ENCODE data around the gene MBOAT1.

The MBOAT1 gene

GRCh38 chr6:20213271-20213798, 1.1 kb upstream of the MBOAT1 start:
- Histone ChIP-seq H3K36me3 (ENCODE audit: control insufficient read depth in 1 of 2, insufficient read depth in 2 of 2, low read length in 2 of 2) (no peaks in the 10 kb centered on the region), H3K9me3 (ENCODE audit: control insufficient read depth in 1 of 2, low read length in 2 of 2) (no peaks in the 10 kb centered on the region), H3K27ac (ENCODE audit: low read length) (peak overlapping the region; percentile 96), H3K4me3 (ENCODE audit: low read depth in 1 of 2, low read length in 2 of 2) (peak overlapping the region; percentile 76 to 90), H3K27me3 (ENCODE audit: low read depth, low read length) (no peaks in the 10 kb centered on the region), H3K4me1 (ENCODE audit: control insufficient read depth in 1 of 2, insufficient read depth in 2 of 2, low read length in 2 of 2) (peaks cover 15 to 19% of the 10 kb centered on the region in 2 donors)

GRCh38 chr6:20211941-20212391, 303 bp downstream of the MBOAT1 start:
- H3K4me1 ChIP-seq (ENCODE audit: control insufficient read depth in 1 of 2, insufficient read depth in 2 of 2, low read length in 2 of 2) = peaks cover 13 to 15% of the 10 kb centered on the region in 2 donors
- H3K36me3 ChIP-seq (ENCODE audit: control insufficient read depth in 1 of 2, insufficient read depth in 2 of 2, low read length in 2 of 2) = no peaks in the 10 kb centered on the region
- peak overlapping the region; percentile 76 to 90 for H3K4me3 ChIP-seq (ENCODE audit: low read depth in 1 of 2, low read length in 2 of 2)
- no peaks in the 10 kb centered on the region for H3K9me3 ChIP-seq (ENCODE audit: control insufficient read depth in 1 of 2, low read length in 2 of 2)
- peak overlapping the region; percentile 81 for H3K27ac ChIP-seq (ENCODE audit: low read length)
- H3K27me3 ChIP-seq (ENCODE audit: low read depth, low read length) = no peaks in the 10 kb centered on the region

GRCh38 chr6:20211037-20211940, 980 bp downstream of the MBOAT1 start:
- Histone ChIP-seq H3K4me1 (ENCODE audit: control insufficient read depth in 1 of 2, insufficient read depth in 2 of 2, low read length in 2 of 2) (peaks cover 15 to 18% of the 10 kb centered on the region in 2 donors), H3K27ac (ENCODE audit: low read length) (peak overlapping the region; percentile 81), H3K36me3 (ENCODE audit: control insufficient read depth in 1 of 2, insufficient read depth in 2 of 2, low read length in 2 of 2) (no peaks in the 10 kb centered on the region), H3K4me3 (ENCODE audit: low read depth in 1 of 2, low read length in 2 of 2) (peak overlapping the region; percentile 76 to 90), H3K27me3 (ENCODE audit: low read depth, low read length) (no peaks in the 10 kb centered on the region), H3K9me3 (ENCODE audit: control insufficient read depth in 1 of 2, low read length in 2 of 2) (no peaks in the 10 kb centered on the region)

GRCh38 chr6:20210158-20210557, 2.1 kb downstream of the MBOAT1 start:
- Histone ChIP-seq H3K9me3 (ENCODE audit: control insufficient read depth in 1 of 2, low read length in 2 of 2) (no peaks in the 10 kb centered on the region), H3K4me3 (ENCODE audit: low read depth in 1 of 2, low read length in 2 of 2) (no peak overlapping the region), H3K27ac (ENCODE audit: low read length) (no peak overlapping the region), H3K27me3 (ENCODE audit: low read depth, low read length) (no peaks in the 10 kb centered on the region), H3K36me3 (ENCODE audit: control insufficient read depth in 1 of 2, insufficient read depth in 2 of 2, low read length in 2 of 2) (no peaks in the 10 kb centered on the region), H3K4me1 (ENCODE audit: control insufficient read depth in 1 of 2, insufficient read depth in 2 of 2, low read length in 2 of 2) (peaks cover 15 to 18% of the 10 kb centered on the region in 2 donors)

DNA sequence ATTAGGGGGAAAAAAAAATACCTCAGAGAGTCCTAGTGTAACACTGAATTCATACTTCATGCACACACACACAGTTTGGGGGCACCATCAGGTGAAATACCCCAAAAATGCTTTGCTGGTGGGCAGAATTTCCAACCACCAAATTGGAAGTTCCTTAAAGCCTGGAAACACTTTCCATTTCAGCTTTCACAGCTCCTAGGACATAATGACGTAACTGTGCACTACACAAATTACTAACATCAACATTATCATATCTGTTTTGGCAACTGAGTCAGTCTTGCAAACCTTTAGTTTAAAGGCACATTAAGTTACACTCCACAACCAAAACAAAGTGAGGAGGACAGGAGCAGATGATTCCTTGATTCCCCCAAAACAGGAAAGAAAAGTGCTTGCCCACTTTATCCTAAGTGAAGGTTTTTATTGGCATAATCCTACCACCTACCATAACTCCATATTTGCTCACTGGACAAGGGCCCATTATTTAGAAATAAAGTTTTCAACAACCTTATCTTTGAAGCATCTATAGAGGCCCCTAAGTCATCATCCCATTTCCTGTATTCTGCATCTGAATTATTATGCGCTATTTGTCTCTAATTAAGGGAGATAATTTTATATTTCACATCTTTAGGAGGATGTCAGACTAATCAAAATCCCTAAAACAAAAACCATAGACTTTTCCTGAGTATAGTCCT, 3.4 kb downstream of the MBOAT1 start:
- H3K9me3 ChIP-seq (ENCODE audit: control insufficient read depth in 1 of 2, low read length in 2 of 2) = no peaks in the 10 kb centered on the region
- no peaks in the 10 kb centered on the region for H3K36me3 ChIP-seq (ENCODE audit: control insufficient read depth in 1 of 2, insufficient read depth in 2 of 2, low read length in 2 of 2)
- no peak overlapping the region for H3K27ac ChIP-seq (ENCODE audit: low read length)
- H3K4me1 ChIP-seq (ENCODE audit: control insufficient read depth in 1 of 2, insufficient read depth in 2 of 2, low read length in 2 of 2) = peaks cover 15 to 30% of the 10 kb centered on the region in 2 donors
- H3K4me3 ChIP-seq (ENCODE audit: low read depth in 1 of 2, low read length in 2 of 2) = no peak overlapping the region
- no peaks in the 10 kb centered on the region for H3K27me3 ChIP-seq (ENCODE audit: low read depth, low read length)

DNA sequence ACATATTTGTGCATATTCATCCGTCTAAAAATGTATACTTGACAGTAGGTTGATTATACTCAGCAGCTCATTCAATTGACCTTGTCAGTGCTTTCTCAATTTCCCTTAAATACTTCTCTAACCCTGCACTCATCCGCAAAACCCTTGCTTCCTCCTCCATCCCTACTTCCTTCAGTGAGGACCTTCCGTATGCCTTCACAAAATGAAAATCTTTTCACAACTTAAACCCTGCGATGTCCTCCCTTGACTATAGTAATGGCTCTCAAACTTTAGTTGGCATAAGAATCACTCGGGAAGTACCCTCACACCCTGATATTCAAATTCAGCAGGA, 5.2 kb downstream of the MBOAT1 start:
- H3K4me1 ChIP-seq (ENCODE audit: control insufficient read depth in 1 of 2, insufficient read depth in 2 of 2, low read length in 2 of 2) = peaks cover 16 to 37% of the 10 kb centered on the region in 2 donors
- H3K9me3 ChIP-seq (ENCODE audit: control insufficient read depth in 1 of 2, low read length in 2 of 2) = no peaks in the 10 kb centered on the region
- H3K27ac ChIP-seq (ENCODE audit: low read length) = no peak overlapping the region
- peak overlapping the region in 1 of 2 donors; percentile 26 for H3K4me3 ChIP-seq (ENCODE audit: low read depth in 1 of 2, low read length in 2 of 2)
- H3K27me3 ChIP-seq (ENCODE audit: low read depth, low read length) = no peaks in the 10 kb centered on the region
- no peaks in the 10 kb centered on the region for H3K36me3 ChIP-seq (ENCODE audit: control insufficient read depth in 1 of 2, insufficient read depth in 2 of 2, low read length in 2 of 2)

GRCh38 chr6:20205722-20206161, 6.5 kb downstream of the MBOAT1 start:
- Histone ChIP-seq H3K4me1 (ENCODE audit: control insufficient read depth in 1 of 2, insufficient read depth in 2 of 2, low read length in 2 of 2) (peaks cover 16 to 37% of the 10 kb centered on the region in 2 donors), H3K27me3 (ENCODE audit: low read depth, low read length) (no peaks in the 10 kb centered on the region), H3K4me3 (ENCODE audit: low read depth in 1 of 2, low read length in 2 of 2) (no peak overlapping the region), H3K36me3 (ENCODE audit: control insufficient read depth in 1 of 2, insufficient read depth in 2 of 2, low read length in 2 of 2) (no peaks in the 10 kb centered on the region), H3K27ac (ENCODE audit: low read length) (no peak overlapping the region), H3K9me3 (ENCODE audit: control insufficient read depth in 1 of 2, low read length in 2 of 2) (no peaks in the 10 kb centered on the region)

DNA sequence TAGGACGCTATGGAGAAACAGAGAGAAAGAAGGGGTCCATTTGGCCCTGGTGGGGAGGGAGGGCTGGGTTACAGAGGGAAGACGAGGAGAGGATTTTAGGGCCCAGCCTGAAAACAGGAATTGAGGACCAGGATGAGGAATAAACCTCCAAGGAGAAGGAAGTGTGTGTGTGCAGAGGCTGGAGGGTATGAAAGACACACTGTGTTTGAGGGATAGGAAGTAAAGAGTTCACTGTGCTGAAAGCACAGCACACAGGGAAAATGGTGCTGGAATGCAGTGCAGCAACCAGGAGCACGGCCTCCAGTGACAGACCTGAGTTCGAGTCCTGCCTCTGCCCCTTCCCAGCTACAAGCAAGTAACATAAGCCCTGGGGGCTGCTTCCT, 7.8 kb downstream of the MBOAT1 start:
- no peak overlapping the region for H3K4me3 ChIP-seq (ENCODE audit: low read depth in 1 of 2, low read length in 2 of 2)
- peaks cover 16 to 31% of the 10 kb centered on the region in 2 donors for H3K4me1 ChIP-seq (ENCODE audit: control insufficient read depth in 1 of 2, insufficient read depth in 2 of 2, low read length in 2 of 2)
- no peaks in the 10 kb centered on the region for H3K36me3 ChIP-seq (ENCODE audit: control insufficient read depth in 1 of 2, insufficient read depth in 2 of 2, low read length in 2 of 2)
- peak overlapping the region; percentile 62 for H3K27ac ChIP-seq (ENCODE audit: low read length)
- H3K27me3 ChIP-seq (ENCODE audit: low read depth, low read length) = no peaks in the 10 kb centered on the region
- no peaks in the 10 kb centered on the region for H3K9me3 ChIP-seq (ENCODE audit: control insufficient read depth in 1 of 2, low read length in 2 of 2)

GRCh38 chr6:20203561-20204511, 8.4 kb downstream of the MBOAT1 start:
- Histone ChIP-seq H3K4me3 (ENCODE audit: low read depth in 1 of 2, low read length in 2 of 2) (no peak overlapping the region), H3K36me3 (ENCODE audit: control insufficient read depth in 1 of 2, insufficient read depth in 2 of 2, low read length in 2 of 2) (no peaks in the 10 kb centered on the region), H3K27me3 (ENCODE audit: low read depth, low read length) (no peaks in the 10 kb centered on the region), H3K27ac (ENCODE audit: low read length) (peak overlapping the region; percentile 62), H3K9me3 (ENCODE audit: control insufficient read depth in 1 of 2, low read length in 2 of 2) (no peaks in the 10 kb centered on the region), H3K4me1 (ENCODE audit: control insufficient read depth in 1 of 2, insufficient read depth in 2 of 2, low read length in 2 of 2) (peaks cover 14 to 33% of the 10 kb centered on the region in 2 donors)

DNA sequence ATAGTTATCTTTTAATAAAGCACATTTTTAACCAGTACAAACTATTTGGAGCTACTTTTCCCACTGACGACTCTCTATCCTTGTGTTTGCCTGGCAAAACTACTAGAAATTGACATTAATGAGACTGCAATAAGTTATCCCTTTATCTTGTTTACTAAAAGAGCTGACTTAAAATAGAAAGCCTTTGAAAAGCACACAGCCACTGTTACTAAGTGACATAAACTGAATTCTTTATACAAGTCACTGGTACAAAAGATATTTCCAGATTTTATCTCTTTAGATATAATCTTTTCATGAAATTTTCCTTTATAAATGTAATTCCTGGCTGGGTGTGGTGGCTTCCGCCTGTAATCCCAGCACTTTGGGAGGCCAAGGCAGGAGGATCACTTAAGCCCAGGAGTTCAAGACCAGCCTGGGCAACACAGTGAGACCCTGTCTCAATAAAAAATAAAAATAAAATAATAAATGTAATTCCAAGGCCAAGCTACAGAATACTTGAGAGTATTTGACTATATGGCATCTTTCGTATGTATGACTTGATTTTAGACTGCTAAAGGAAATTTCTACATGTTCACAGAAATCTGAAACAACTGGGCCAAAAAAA, 9.5 kb downstream of the MBOAT1 start:
- H3K27me3 ChIP-seq (ENCODE audit: low read depth, low read length) = no peaks in the 10 kb centered on the region
- H3K4me1 ChIP-seq (ENCODE audit: control insufficient read depth in 1 of 2, insufficient read depth in 2 of 2, low read length in 2 of 2) = peaks cover 9 to 35% of the 10 kb centered on the region in 2 donors
- H3K27ac ChIP-seq (ENCODE audit: low read length) = peak overlapping the region; percentile 33
- no peak overlapping the region for H3K4me3 ChIP-seq (ENCODE audit: low read depth in 1 of 2, low read length in 2 of 2)
- H3K36me3 ChIP-seq (ENCODE audit: control insufficient read depth in 1 of 2, insufficient read depth in 2 of 2, low read length in 2 of 2) = no peaks in the 10 kb centered on the region
- no peaks in the 10 kb centered on the region for H3K9me3 ChIP-seq (ENCODE audit: control insufficient read depth in 1 of 2, low read length in 2 of 2)

Data from muscle layer of duodenum (tissue), 2 donors.